ENCODE results near the gene STAM.

Gene STAM

GRCh38 chr10:17685233-17685840, 41.4 kb downstream of the STAM start:
- no peak for TF ChIP-seq CTCF (IDR thresholded peaks at IDR 0.05; ENCODE audit: borderline replicate concordance, insufficient read depth, low read depth, low read length)
- H3K4me3 ChIP-seq (ENCODE audit: low read depth, low read length) = no peak overlapping the region

GRCh38 chr10:17687117-17687831, 43.3 kb downstream of the STAM start:
- no peak for TF ChIP-seq CTCF (IDR thresholded peaks at IDR 0.05; ENCODE audit: borderline replicate concordance, insufficient read depth, low read depth, low read length)
- no peak overlapping the region for H3K4me3 ChIP-seq (ENCODE audit: low read depth, low read length)

GRCh38 chr10:17689137-17689536, 45.2 kb downstream of the STAM start:
- TF ChIP-seq CTCF (IDR thresholded peaks at IDR 0.05; ENCODE audit: borderline replicate concordance, insufficient read depth, low read depth, low read length) = no peak
- H3K4me3 ChIP-seq (ENCODE audit: low read depth, low read length) = no peak overlapping the region

- H3K4me3 ChIP-seq (ENCODE audit: low read depth, low read length) = no peak overlapping the region
- no peak for TF ChIP-seq CTCF (IDR thresholded peaks at IDR 0.05; ENCODE audit: borderline replicate concordance, insufficient read depth, low read depth, low read length)
These were observed 49.1 kb downstream of the STAM start for GRCh38 chr10:17693009-17693408.

GRCh38 chr10:17698696-17699095, 54.7 kb downstream of the STAM start:
- TF ChIP-seq CTCF (IDR thresholded peaks at IDR 0.05; ENCODE audit: borderline replicate concordance, insufficient read depth, low read depth, low read length) = no peak
- no peak overlapping the region for H3K4me3 ChIP-seq (ENCODE audit: low read depth, low read length)

- H3K4me3 ChIP-seq (ENCODE audit: low read depth, low read length) = no peak overlapping the region
- TF ChIP-seq CTCF (IDR thresholded peaks at IDR 0.05; ENCODE audit: borderline replicate concordance, insufficient read depth, low read depth, low read length) = no peak
These were observed 57.4 kb downstream of the STAM start for GRCh38 chr10:17701301-17701700.

GRCh38 chr10:17703706-17704105, 59.8 kb downstream of the STAM start:
- no peak for TF ChIP-seq CTCF (IDR thresholded peaks at IDR 0.05; ENCODE audit: borderline replicate concordance, insufficient read depth, low read depth, low read length)
- H3K4me3 ChIP-seq (ENCODE audit: low read depth, low read length) = no peak overlapping the region
